Measurements from ENCODE around the gene LRG1. TPM values are rescaled to one million over a fixed set of nuclear protein-coding genes. Genes with fewer than 3 reads are reported as not detected.

Gene LRG1
- total and polyA plus RNA-seq, 9 of the 15 experiments (the other 6 are each of a cell fraction or from before 2014, with no cell fraction given) = 1.5 to 11.9 (median 8.7) TPM

- no TSS peak for BruUV-seq (replicated peaks)
- no peaks in the 10 kb centered on the region for H3K27me3 ChIP-seq (ENCODE audit: control insufficient read depth in 2 of 2, insufficient read depth in 2 of 2, low read length in 2 of 2)
- 87% methylated on average over 11 of the region's 12 CpGs for WGBS (ENCODE audit: insufficient coverage, low coverage, missing lambda C conversion rate)
- no peaks in the 10 kb centered on the region for H3K9me3 ChIP-seq (replicated peaks; ENCODE audit: control insufficient read depth, insufficient read depth, low read depth, low read length)
- no peaks in the 10 kb centered on the region for H3K9me1 ChIP-seq (ENCODE audit: control insufficient read depth, insufficient read depth, low read length)
- POLR2A ChIA-PET = interaction anchor here (0.5 kb wide), 1 partner anchor 26 kb away, joined by 4 read pairs; no protein-coding TSS in a partner anchor
- intact Hi-C loops (cut with micrococcal nuclease) = no loop called here
- in situ Hi-C loops (cut with MboI) = no loop called here
- no peak overlapping the region for H2AFZ ChIP-seq (ENCODE audit: low read depth, low read length)
- no peak for DNase-seq (ENCODE audit: extremely low read depth in 1 of 4, low spot score in 3 of 4)
- no peak for FAIRE-seq
- TF ChIP-seq TAF1 (IDR thresholded peaks at IDR 0.05; ENCODE audit: control insufficient read depth, extremely low read depth, insufficient read depth, low read length, severe bottlenecking) = no peak
- no peak for TF ChIP-seq ZNF408 (CRISPR knock-in tag; IDR thresholded peaks at IDR 0.05; ENCODE audit: low read depth)
- no peak for TF ChIP-seq CBX5 (IDR thresholded peaks at IDR 0.05; ENCODE audit: borderline replicate concordance, low read depth)
- TF ChIP-seq SPI1 (IDR thresholded peaks at IDR 0.05; ENCODE audit: borderline replicate concordance, low read depth, low read length) = no peak
- no peak for TF ChIP-seq SAP30 (IDR thresholded peaks at IDR 0.05; ENCODE audit: borderline replicate concordance, insufficient read depth, low read depth, low read length, poor library complexity, severe bottlenecking)
- no peak for TF ChIP-seq ARID3B (CRISPR knock-in tag; IDR thresholded peaks at IDR 0.05; ENCODE audit: borderline replicate concordance)
- no peak for TF ChIP-seq E2F8 (IDR thresholded peaks at IDR 0.05; ENCODE audit: low read depth, partially characterized antibody)
- TF ChIP-seq, protein P1, sequence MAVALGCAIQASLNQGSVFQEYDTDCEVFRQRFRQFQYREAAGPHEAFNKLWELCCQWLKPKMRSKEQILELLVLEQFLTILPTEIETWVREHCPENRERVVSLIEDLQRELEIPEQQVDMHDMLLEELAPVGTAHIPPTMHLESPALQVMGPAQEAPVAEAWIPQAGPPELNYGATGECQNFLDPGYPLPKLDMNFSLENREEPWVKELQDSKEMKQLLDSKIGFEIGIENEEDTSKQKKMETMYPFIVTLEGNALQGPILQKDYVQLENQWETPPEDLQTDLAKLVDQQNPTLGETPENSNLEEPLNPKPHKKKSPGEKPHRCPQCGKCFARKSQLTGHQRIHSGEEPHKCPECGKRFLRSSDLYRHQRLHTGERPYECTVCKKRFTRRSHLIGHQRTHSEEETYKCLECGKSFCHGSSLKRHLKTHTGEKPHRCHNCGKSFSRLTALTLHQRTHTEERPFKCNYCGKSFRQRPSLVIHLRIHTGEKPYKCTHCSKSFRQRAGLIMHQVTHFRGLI (CRISPR knock-in tag; IDR thresholded peaks at IDR 0.05) = no peak
- TF ChIP-seq TRIM24 (IDR thresholded peaks at IDR 0.05) = no peak
- TF ChIP-seq, protein P2, sequence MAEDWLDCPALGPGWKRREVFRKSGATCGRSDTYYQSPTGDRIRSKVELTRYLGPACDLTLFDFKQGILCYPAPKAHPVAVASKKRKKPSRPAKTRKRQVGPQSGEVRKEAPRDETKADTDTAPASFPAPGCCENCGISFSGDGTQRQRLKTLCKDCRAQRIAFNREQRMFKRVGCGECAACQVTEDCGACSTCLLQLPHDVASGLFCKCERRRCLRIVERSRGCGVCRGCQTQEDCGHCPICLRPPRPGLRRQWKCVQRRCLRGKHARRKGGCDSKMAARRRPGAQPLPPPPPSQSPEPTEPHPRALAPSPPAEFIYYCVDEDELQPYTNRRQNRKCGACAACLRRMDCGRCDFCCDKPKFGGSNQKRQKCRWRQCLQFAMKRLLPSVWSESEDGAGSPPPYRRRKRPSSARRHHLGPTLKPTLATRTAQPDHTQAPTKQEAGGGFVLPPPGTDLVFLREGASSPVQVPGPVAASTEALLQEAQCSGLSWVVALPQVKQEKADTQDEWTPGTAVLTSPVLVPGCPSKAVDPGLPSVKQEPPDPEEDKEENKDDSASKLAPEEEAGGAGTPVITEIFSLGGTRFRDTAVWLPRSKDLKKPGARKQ (CRISPR knock-in tag; IDR thresholded peaks at IDR 0.05) = no peak
- TF ChIP-seq HDAC1 (IDR thresholded peaks at IDR 0.05) = no peak
- TF ChIP-seq TOE1 (IDR thresholded peaks at IDR 0.05; ENCODE audit: borderline replicate concordance) = no peak
- TF ChIP-seq TOE1 (CRISPR knock-in tag; IDR thresholded peaks at IDR 0.05; ENCODE audit: borderline replicate concordance, low read depth) = no peak
- CTCF ChIA-PET (ENCODE audit: low intra/inter-chr PET ratio) = no interaction called here
- H3K36me3 ChIP-seq (ENCODE audit: control insufficient read depth, insufficient read depth, low read length) = peaks cover 51% of the 10 kb centered on the region; the same call in 1 of the 3 replicates
- no peak overlapping the region for H3K4me3 ChIP-seq
- no peaks in the 10 kb centered on the region for H3K79me2 ChIP-seq (ENCODE audit: control insufficient read depth, insufficient read depth, low read length)
- peaks cover 0 to 33% of the 10 kb centered on the region in 2 experiments; a peak in 1 of 5 replicates for H3K4me1 ChIP-seq (replicated peaks in 1 of 2; ENCODE audit: control insufficient read depth in 2 of 2, insufficient read depth in 2 of 2, low read length in 2 of 2)
- H3K27ac ChIP-seq (ENCODE audit: extremely low read depth, low read depth, low read length) = no peak overlapping the region
- H4K20me1 ChIP-seq (replicated peaks; ENCODE audit: control insufficient read depth, insufficient read depth, low read length) = no peaks in the 10 kb centered on the region
- no peak overlapping the region; a peak in 1 of 4 replicates for H3K9ac ChIP-seq (ENCODE audit: insufficient read depth in 1 of 2, low read depth in 2 of 2, low read length in 2 of 2)
- H3K4me2 ChIP-seq (ENCODE audit: insufficient read depth, low read length) = no peak overlapping the region
- ATAC-seq = no peak
Measured at GRCh38 chr19:4498694-4499093, 41.1 kb downstream of the LRG1 start.
